SK-N-SH treated with all-trans-retinoic acid at 6 μM for 48 hours (cell line): ENCODE measurements around the gene TF.

ENCODE experiments used
- ATAC-seq: fragments of 200-7000 bp; cut with Tn5 transposase; 3 replicates; pipeline ENCODE4 v1.9.1; 2020; ENCODE audit warnings: mild to moderate bottlenecking, moderate library complexity
- ARNTL ChIP-seq: fragments of 450-650 bp; formaldehyde crosslinking; IDR thresholded peaks from 2 replicates; pipeline ENCODE4 v1.5.0; 2020; ENCODE audit warnings: low read depth, mild to moderate bottlenecking, moderate library complexity, borderline replicate concordance
- BACH2 ChIP-seq: fragments of 250-450 bp; sonication (Bioruptor Pico); IDR thresholded peaks from 2 replicates; pipeline ENCODE4 v1.9.0; 2021; ENCODE audit warnings: mild to moderate bottlenecking, borderline replicate concordance
- CSDC2 ChIP-seq: fragments of 250-450 bp; sonication (Bioruptor Pico); IDR thresholded peaks from 2 replicates; pipeline ENCODE4 v1.5.0; 2020; ENCODE audit warnings: mild to moderate bottlenecking, moderate library complexity
- ESRRG ChIP-seq: fragments of 250-450 bp; sonication (Bioruptor Pico); IDR thresholded peaks from 2 replicates; pipeline ENCODE4 v1.6.1; 2021; ENCODE audit warnings: mild to moderate bottlenecking
- GLIS3 ChIP-seq: fragments of 250-450 bp; sonication (Bioruptor Pico); IDR thresholded peaks from 2 replicates; pipeline ENCODE4 v1.5.0; 2020; ENCODE audit warnings: mild to moderate bottlenecking, moderate library complexity
- ISL1 ChIP-seq: fragments of 250-450 bp; sonication (Bioruptor Pico); IDR thresholded peaks from 2 replicates; pipeline ENCODE4 v2.1.2; 2022; ENCODE audit warnings: mild to moderate bottlenecking, moderate library complexity
- OSR1 ChIP-seq: fragments of 250-450 bp; sonication (Bioruptor Pico); IDR thresholded peaks from 2 replicates; pipeline ENCODE4 v1.8.0; 2022; ENCODE audit warnings: moderate library complexity, mild to moderate bottlenecking, inconsistent platforms
- PATZ1 ChIP-seq: fragments of 250-450 bp; sonication (Bioruptor Pico); IDR thresholded peaks from 2 replicates; pipeline ENCODE4 v1.8.0; 2020; ENCODE audit warnings: mild to moderate bottlenecking, moderate library complexity, borderline replicate concordance
- POU6F1 ChIP-seq: fragments of 250-450 bp; sonication (Bioruptor Pico); IDR thresholded peaks from 2 replicates; pipeline ENCODE4 v1.8.0; 2021; ENCODE audit warnings: low read depth, mild to moderate bottlenecking, moderate library complexity, borderline replicate concordance
- PPARA ChIP-seq: fragments of 250-450 bp; sonication (Bioruptor Pico); IDR thresholded peaks from 2 replicates; pipeline ENCODE4 v1.5.0; 2020; ENCODE audit warnings: mild to moderate bottlenecking, borderline replicate concordance
- RARB ChIP-seq: fragments of 250-450 bp; sonication (Bioruptor Pico); IDR thresholded peaks from 2 replicates; pipeline ENCODE4 v1.8.0; 2021; ENCODE audit warnings: mild to moderate bottlenecking, moderate library complexity
- TCF4 ChIP-seq: fragments of 250-450 bp; sonication (Bioruptor Pico); IDR thresholded peaks from 2 replicates; pipeline ENCODE4 v1.8.0; 2021; ENCODE audit warnings: mild to moderate bottlenecking, moderate library complexity, borderline replicate concordance
- TOX ChIP-seq: fragments of 250-450 bp; sonication (Bioruptor Pico); IDR thresholded peaks from 2 replicates; pipeline ENCODE4 v1.8.0; 2021; ENCODE audit warnings: mild to moderate bottlenecking, moderate library complexity, borderline replicate concordance
- TSHZ2 ChIP-seq: fragments of 250-450 bp; sonication (Bioruptor Pico); IDR thresholded peaks from 2 replicates; pipeline ENCODE4 v1.5.0; 2020; ENCODE audit warnings: mild to moderate bottlenecking, moderate library complexity
- ZFP3 ChIP-seq: fragments of 250-450 bp; sonication (Bioruptor Pico); IDR thresholded peaks from 2 replicates; pipeline ENCODE4 v1.5.0; 2020; ENCODE audit warnings: mild to moderate bottlenecking, moderate library complexity
- ZFP30 ChIP-seq: fragments of 450-650 bp; formaldehyde crosslinking; IDR thresholded peaks from 2 replicates; pipeline ENCODE4 v1.5.0; 2022; ENCODE audit warnings: mild to moderate bottlenecking, moderate library complexity
- ZNF70 ChIP-seq: fragments of 450-650 bp; formaldehyde crosslinking; IDR thresholded peaks from 2 replicates; pipeline ENCODE4 v1.5.0; 2020; ENCODE audit warnings: mild to moderate bottlenecking, moderate library complexity

Gene TF

GRCh38 chr3:133747373-133747772 is 1.2 kb downstream of the TF start:
- no peak for ATAC-seq
- no peak for TF ChIP-seq ISL1 (CRISPR knock-in tag)
- no peak for TF ChIP-seq ZFP3 (CRISPR knock-in tag)
- no peak for TF ChIP-seq ARNTL (CRISPR knock-in tag)
- TF ChIP-seq ZNF70 (CRISPR knock-in tag): no peak
- no peak for TF ChIP-seq RARB
- no peak for TF ChIP-seq PATZ1 (CRISPR knock-in tag)

- ATAC-seq: no peak
Observed at GRCh38 chr3:133747907-133748639, 1.9 kb downstream of the TF start.

GRCh38 chr3:133749427-133750258 is 3.5 kb downstream of the TF start:
- TF ChIP-seq BACH2 (CRISPR knock-in tag) (no peak), OSR1 (CRISPR knock-in tag) (no peak), ISL1 (CRISPR knock-in tag) (no peak), ESRRG (CRISPR knock-in tag) (no peak), TCF4 (no peak), GLIS3 (CRISPR knock-in tag) (no peak), CSDC2 (CRISPR knock-in tag) (no peak), TOX (CRISPR knock-in tag) (no peak), POU6F1 (CRISPR knock-in tag) (no peak), ZFP30 (no peak), PPARA (CRISPR knock-in tag) (no peak), ARNTL (CRISPR knock-in tag) (no peak), PATZ1 (CRISPR knock-in tag) (no peak)
- TF ChIP-seq, all 23 proteins: peak for 0
- ATAC-seq: no peak

More at GRCh38 chr3:133747907-133748639, 1.9 kb downstream of the TF start:
- TF ChIP-seq ARNTL (CRISPR knock-in tag) (no peak), ESRRG (CRISPR knock-in tag) (no peak), TCF4 (no peak)
- TF ChIP-seq, all 23 proteins: peak for 0

GRCh38 chr3:133750259-133750656 is 4.1 kb downstream of the TF start:
- TF ChIP-seq PATZ1 (CRISPR knock-in tag) (no peak), BACH2 (CRISPR knock-in tag) (no peak), GLIS3 (CRISPR knock-in tag) (no peak), ISL1 (CRISPR knock-in tag) (no peak), TSHZ2 (CRISPR knock-in tag) (no peak), ARNTL (CRISPR knock-in tag) (no peak), POU6F1 (CRISPR knock-in tag) (no peak), TCF4 (no peak)
- TF ChIP-seq, all 23 proteins: peak for 0
- no peak for ATAC-seq
